Neural progenitor cell (in vitro differentiated cells): ENCODE results near the gene IGFLR1.

Experiments used
- EZH2 ChIP-seq: fragments of 200-600 bp; sonication (generic); IDR thresholded peaks from 2 replicates; pipeline ENCODE4 v1.6.1; 2017; ENCODE audit warnings: antibody characterized with exemption, mild to moderate bottlenecking, moderate library complexity
- EZH2phosphoT487 ChIP-seq: fragments of 200-600 bp; sonication (generic); IDR thresholded peaks from 2 replicates; pipeline ENCODE4 v1.6.1; 2017; ENCODE audit warnings: antibody characterized with exemption
- TF ChIP-seq, protein P1 (sequence below): fragments of 200-600 bp; sonication (generic); IDR thresholded peaks from 2 replicates; pipeline ENCODE4 v1.5.1; 2017; ENCODE audit warnings: antibody characterized with exemption, mild to moderate bottlenecking

DNA sequence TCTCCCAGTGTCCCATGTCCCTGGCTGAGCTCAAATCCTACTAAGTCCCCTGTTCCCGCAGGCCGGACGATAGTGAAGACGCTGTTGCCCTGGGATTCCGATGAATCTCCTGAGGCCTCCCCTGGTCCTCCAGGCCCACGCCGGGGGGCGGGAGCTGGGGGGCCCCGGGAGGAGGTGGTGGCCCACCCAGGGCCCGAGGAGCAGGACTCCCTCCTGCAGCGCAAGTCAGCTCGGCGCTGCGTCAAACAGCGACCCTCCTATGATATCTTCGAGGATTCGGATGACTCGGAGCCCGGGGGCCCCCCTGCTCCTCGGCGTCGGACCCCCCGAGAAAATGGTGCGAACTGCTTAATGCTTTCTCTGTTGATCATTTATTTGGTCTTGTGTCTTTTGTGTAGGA, 18.6 kb downstream of the IGFLR1 start:
- TF ChIP-seq EZH2 = no peak
- TF ChIP-seq, protein P1, sequence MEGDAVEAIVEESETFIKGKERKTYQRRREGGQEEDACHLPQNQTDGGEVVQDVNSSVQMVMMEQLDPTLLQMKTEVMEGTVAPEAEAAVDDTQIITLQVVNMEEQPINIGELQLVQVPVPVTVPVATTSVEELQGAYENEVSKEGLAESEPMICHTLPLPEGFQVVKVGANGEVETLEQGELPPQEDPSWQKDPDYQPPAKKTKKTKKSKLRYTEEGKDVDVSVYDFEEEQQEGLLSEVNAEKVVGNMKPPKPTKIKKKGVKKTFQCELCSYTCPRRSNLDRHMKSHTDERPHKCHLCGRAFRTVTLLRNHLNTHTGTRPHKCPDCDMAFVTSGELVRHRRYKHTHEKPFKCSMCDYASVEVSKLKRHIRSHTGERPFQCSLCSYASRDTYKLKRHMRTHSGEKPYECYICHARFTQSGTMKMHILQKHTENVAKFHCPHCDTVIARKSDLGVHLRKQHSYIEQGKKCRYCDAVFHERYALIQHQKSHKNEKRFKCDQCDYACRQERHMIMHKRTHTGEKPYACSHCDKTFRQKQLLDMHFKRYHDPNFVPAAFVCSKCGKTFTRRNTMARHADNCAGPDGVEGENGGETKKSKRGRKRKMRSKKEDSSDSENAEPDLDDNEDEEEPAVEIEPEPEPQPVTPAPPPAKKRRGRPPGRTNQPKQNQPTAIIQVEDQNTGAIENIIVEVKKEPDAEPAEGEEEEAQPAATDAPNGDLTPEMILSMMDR = no peak
- no peak for TF ChIP-seq EZH2phosphoT487
